Panc1 (cell line): ENCODE data around the gene TMTC2. TPM values are rescaled to one million over a fixed set of nuclear protein-coding genes. Genes with fewer than 3 reads are reported as not detected.

Experiments used
- ATAC-seq: fragments of 200-7000 bp; cut with Tn5 transposase; 2 replicates; pipeline ENCODE4 v1.9.1; 2020; ENCODE audit warnings: mild to moderate bottlenecking, moderate library complexity
- BruUV-seq: library from RNA; stranded (reverse); fragments of 400-500 nt; replicated peaks from 2 replicates; lab custom pipeline; 2021; lab: Mats Ljungman, UMichigan
- CTCF ChIA-PET: fragments of 300-600 bp; sonication (Branson Sonifier 250); formaldehyde crosslinking; loops from one replicate; lab custom pipeline; 2022; ENCODE audit warnings: antibody characterized with exemption; lab: Charles Lee
- POLR2A ChIA-PET: fragments of 300-600 bp; sonication (Branson Sonifier 250); formaldehyde crosslinking; loops from one replicate; lab custom pipeline; 2022; ENCODE audit warnings: antibody characterized with exemption; lab: Charles Lee
- DNase-seq: peaks from one replicate; pipeline ENCODE4 v3.0.0-alpha.2; 2010; ENCODE audit warnings: low read depth, low spot score
- H3K27ac ChIP-seq: 2 replicates; pipeline ENCODE4 v1.5.1; 2011; ENCODE audit warnings: mild to moderate bottlenecking, low read length, inconsistent platforms
- H3K27me3 ChIP-seq: fragments of 200-500 bp; sonication (Bioruptor generic); 2 replicates; pipeline ENCODE4 v1.6.0; 2014; ENCODE audit warnings: low read length, inconsistent platforms; ENCODE audit not compliant: control insufficient read depth, insufficient read depth
- H3K36me3 ChIP-seq: fragments of 200-500 bp; sonication (Bioruptor generic); 2 replicates; pipeline ENCODE4 v1.5.1; 2014; ENCODE audit warnings: inconsistent platforms, mild to moderate bottlenecking, low read length, moderate library complexity; ENCODE audit not compliant: control insufficient read depth, insufficient read depth
- H3K4me1 ChIP-seq: 2 replicates; pipeline ENCODE4 v1.5.1; 2011; ENCODE audit warnings: inconsistent platforms, mild to moderate bottlenecking, low read length, moderate library complexity; ENCODE audit not compliant: control insufficient read depth, insufficient read depth
- H3K4me3 ChIP-seq, 2 experiments: 2 replicates each; pipeline ENCODE4 v1.5.1; 2011 to 2012; ENCODE audit warnings: low read depth in 2 of 2, low read length in 2 of 2, mild to moderate bottlenecking in 2 of 2, inconsistent platforms in 1 of 2, moderate library complexity in 1 of 2
- H3K9me3 ChIP-seq: fragments of 200-500 bp; sonication (Bioruptor generic); 2 replicates; pipeline ENCODE4 v1.5.1; 2014; ENCODE audit warnings: low read depth, mild to moderate bottlenecking, inconsistent platforms, low read length, moderate library complexity; ENCODE audit not compliant: control insufficient read depth, insufficient read depth
- CTCF ChIP-seq: fragments of 450-650 bp; IDR thresholded peaks from 2 replicates; pipeline ENCODE4 v1.5.1; 2017; ENCODE audit warnings: mild to moderate bottlenecking
- POLR2AphosphoS5 ChIP-seq: IDR thresholded peaks from 2 replicates; pipeline ENCODE4 v1.6.1; 2012; ENCODE audit warnings: mild to moderate bottlenecking, low read depth, low read length, moderate library complexity
- REST ChIP-seq, 2 experiments: IDR thresholded peaks; 2 replicates each; pipeline ENCODE4 v1.6.1; 2011 to 2012; ENCODE audit warnings: low read depth in 2 of 2, control low read depth in 1 of 2, low read length in 1 of 2, mild to moderate bottlenecking in 1 of 2, moderate library complexity in 1 of 2; ENCODE audit not compliant: insufficient read depth in 1 of 2
- SIN3A ChIP-seq: IDR thresholded peaks from 2 replicates; pipeline ENCODE4 v1.6.1; 2012; ENCODE audit warnings: low read depth, mild to moderate bottlenecking, low read length, moderate library complexity, borderline replicate concordance; ENCODE audit not compliant: insufficient read depth
- TCF7L2 ChIP-seq: IDR thresholded peaks from 2 replicates; pipeline ENCODE4 v1.6.1; 2011; ENCODE audit warnings: mild to moderate bottlenecking, low read depth, low read length, inconsistent platforms
- in situ Hi-C: cut with HindIII; loops from 2 replicates; pipeline ENCODE4 v1.10.0; 2016; ENCODE audit warnings: low sequenced_read_pairs, low pct_unique_long_range_greater_than_20kb
- intact Hi-C: fragments of 100-400 bp; cut with micrococcal nuclease; formaldehyde crosslinking; loops from one replicate; pipeline ENCODE4 v1.10.0; 2022; ENCODE audit not compliant: unreplicated experiment
- total RNA-seq: library from RNA; stranded (reverse); gene quantifications from one replicate; pipeline ENCODE4 v1.2.1, GENCODE V29; 2021; ENCODE audit not compliant: unreplicated experiment

TMTC2 gene
- total RNA-seq, 1 experiment from 2014 or later: 5.7 TPM

- ATAC-seq (no peak), DNase-seq (no peak)
- Histone ChIP-seq H3K27ac (no peak overlapping the region), H3K4me1 (no peaks in the 10 kb centered on the region), H3K36me3 (no peaks in the 10 kb centered on the region), H3K27me3 (no peaks in the 10 kb centered on the region), H3K4me3 (no peak overlapping the region), H3K9me3 (no peaks in the 10 kb centered on the region)
- no peak for TF ChIP-seq SIN3A
- no peak for TF ChIP-seq POLR2AphosphoS5
- no peak for TF ChIP-seq REST (IDR thresholded peaks at IDR 0.05; ENCODE audit: insufficient read depth in 1 of 2, low read depth in 2 of 2, low read length in 1 of 2)
- TF ChIP-seq CTCF: no peak
- TF ChIP-seq TCF7L2: no peak
- in situ Hi-C loops (no loop called here), intact Hi-C loops (no loop called here)
- BruUV-seq: no TSS peak
- POLR2A ChIA-PET: no interaction called here
- CTCF ChIA-PET: no interaction called here
Measured at GRCh38 chr12:82877963-82878362, 191.3 kb downstream of the TMTC2 start.

GRCh38 chr12:82880442-82880901 is 193.8 kb downstream of the TMTC2 start:
- BruUV-seq: no TSS peak
- Histone ChIP-seq H3K4me3 (no peak overlapping the region), H3K27me3 (no peaks in the 10 kb centered on the region), H3K4me1 (no peaks in the 10 kb centered on the region), H3K36me3 (no peaks in the 10 kb centered on the region), H3K9me3 (no peaks in the 10 kb centered on the region), H3K27ac (no peak overlapping the region)
- CTCF ChIA-PET: no interaction called here
- DNase-seq (no peak), ATAC-seq (no peak)
- intact Hi-C loops (no loop called here), in situ Hi-C loops (no loop called here)
- TF ChIP-seq CTCF (no peak), REST (IDR thresholded peaks at IDR 0.05; ENCODE audit: insufficient read depth in 1 of 2, low read depth in 2 of 2, low read length in 1 of 2) (no peak), SIN3A (no peak), POLR2AphosphoS5 (no peak), TCF7L2 (no peak)
- POLR2A ChIA-PET: no interaction called here
